Measurements from ENCODE around the gene PRSS53. TPM values are rescaled to one million over a fixed set of nuclear protein-coding genes. Genes with fewer than 3 reads are reported as not detected.

PRSS53 gene
- not detected in 2 replicates for polyA plus RNA-seq

DNA sequence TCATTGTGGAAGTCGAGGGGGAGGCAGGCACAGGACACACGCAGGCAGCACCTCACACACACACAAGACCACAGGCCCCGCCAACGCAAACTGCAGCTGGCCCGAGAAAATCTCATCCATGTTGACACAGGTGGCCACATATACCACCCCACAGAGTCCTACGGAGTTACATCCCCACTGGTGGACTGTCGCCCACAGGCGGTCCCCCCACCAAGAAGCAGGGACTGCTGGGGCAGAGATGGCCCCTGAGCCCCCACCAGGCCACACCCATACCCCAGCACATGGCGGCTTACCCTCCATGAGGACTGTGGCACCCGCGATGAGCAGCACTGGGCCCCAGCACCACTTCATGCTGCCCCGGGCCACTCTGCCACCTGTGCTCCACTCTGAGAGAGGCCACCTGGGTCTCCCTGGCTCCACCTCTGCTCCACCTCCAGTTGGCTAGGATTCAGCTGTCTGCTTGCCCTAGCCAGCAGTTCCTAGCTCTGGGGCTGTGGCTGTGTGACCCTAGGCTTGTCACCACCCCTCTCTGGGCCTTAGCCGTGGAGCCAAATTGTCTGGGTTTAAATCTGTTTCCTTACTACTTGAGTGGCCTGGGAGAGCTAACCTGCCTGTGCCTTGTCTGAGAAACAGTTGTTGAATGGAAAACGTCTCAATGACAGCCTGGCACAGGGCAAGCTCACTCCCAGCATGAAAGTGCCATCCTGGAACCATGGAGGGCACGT, at the start of gene PRSS53:
Gene PRSS53 (minus strand): TSS at position 485 of the 725 bp plus-strand sequence. CDS start 134 bp downstream, at position 351.

DNA sequence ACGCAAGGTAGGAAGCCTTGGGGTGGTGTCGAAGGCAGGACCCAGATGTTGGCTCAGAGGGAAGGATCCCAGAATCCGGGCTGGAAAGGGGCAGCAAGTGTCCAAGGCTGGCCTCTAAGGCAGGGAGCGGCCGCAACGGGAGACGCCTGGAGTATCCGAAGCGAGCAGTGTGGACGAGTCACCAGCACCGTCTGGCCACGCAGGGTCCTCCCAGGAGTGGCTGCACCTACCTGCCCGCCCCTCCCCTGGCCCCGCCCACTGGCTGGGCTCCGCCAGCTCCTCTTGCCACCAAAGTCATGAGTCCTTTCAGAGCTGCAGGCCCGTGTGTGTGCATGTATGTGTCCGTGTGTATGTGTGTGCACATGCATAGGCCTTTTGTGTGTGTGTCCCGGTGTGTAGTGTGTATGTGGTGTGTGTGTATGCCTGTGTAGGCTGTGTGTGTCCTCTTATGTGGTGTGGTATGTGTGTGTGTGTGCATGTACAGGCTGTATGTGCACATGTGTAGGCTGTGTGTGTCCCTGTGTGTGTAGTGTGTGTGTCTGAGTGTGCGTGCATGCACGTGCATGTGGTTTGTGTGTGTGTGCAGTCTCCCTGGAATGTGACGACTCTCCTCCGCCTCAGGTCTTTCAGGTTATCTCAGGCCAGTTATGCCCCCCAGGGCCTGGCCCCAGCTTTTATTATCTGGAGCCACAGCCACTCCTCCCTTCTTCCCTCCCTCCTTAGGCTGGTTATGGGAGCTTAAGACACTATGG, 47.0 kb upstream of the PRSS53 start, which contains the start of gene PRSS8:
Gene PRSS8 (minus strand): TSS at position 193 of the 752 bp plus-strand sequence. CDS start 229 bp downstream, outside the sequence.

DNA sequence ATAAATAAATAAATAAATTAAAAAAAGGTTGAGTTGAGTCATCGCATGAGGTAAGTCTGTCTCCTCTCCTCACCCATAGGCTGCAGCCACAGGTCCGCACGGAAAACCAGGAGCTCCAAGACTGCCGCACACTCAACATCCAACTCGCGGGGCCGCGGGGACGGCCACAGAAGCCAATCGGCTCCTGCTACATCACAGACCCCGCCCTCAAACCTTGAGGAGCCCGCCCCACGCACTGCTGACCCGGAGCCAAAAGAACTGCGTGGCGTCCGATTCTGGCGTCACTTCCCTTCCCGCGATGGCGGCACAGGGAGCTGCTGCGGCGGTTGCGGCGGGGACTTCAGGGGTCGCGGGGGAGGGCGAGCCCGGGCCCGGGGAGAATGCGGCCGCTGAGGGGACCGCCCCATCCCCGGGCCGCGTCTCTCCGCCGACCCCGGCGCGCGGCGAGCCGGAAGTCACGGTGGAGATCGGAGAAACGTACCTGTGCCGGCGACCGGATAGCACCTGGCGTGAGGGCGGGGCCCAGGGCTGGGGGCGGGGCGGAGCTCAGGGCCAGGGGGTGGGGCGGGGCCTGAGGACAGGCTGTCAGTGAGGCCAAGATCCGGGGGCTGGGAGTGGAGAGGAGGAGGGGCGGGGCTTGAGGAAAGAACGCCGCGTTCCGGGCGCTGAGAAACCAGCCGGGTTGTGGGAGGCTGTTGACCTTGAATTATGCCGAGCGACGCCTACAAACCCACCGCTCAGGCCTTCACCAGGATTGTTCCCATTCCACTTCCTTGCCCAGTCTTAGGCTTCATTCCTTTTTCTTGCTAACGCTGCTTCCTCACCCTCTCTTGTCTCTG, 28.9 kb upstream of the PRSS53 start, which contains the start of gene KAT8:
Gene KAT8 (plus strand): TSS at position 281 of the 839 bp plus-strand sequence. CDS start 18 bp downstream, at position 299.

DNA sequence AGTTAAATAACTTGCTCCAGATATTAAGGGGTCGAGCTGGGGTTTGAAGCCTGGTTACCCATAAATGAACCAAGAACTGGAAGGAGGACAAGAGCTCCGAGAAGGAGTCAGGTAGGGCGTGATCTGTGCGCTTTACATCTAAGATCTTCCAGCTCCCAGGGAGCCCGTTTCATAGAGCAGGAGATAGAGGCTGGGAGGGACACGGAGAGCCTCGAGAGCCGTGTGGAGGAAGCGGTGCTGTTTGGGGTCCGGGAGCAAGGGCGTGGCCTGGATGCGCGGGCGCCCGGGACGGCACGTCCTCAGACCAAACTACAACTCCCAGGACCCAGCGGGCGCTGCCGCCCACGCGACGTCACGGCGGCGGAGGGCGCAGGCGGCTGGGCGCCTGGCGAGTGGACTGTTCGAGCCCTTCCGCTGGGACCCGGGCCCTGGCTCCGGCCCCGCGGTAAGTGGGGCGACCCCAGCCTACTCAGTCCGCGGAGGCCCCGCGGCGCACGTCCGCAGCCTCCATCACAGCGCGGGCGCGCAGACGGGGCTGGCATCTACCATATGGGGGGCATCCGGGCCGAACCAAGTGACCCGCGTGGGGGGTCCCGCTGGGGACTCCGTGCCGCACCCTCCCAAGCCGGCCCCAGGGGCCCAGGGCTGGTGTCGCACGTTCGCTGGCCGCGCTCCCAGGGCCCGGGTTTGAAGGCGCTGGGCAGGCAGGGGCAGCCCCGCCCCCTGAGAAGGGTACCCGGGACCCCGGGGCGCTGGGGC, 19.5 kb upstream of the PRSS53 start, which contains the start of gene BCKDK:
Gene BCKDK (plus strand): TSS at position 352 of the 759 bp plus-strand sequence. CDS start 838 bp downstream, outside the sequence.

DNA sequence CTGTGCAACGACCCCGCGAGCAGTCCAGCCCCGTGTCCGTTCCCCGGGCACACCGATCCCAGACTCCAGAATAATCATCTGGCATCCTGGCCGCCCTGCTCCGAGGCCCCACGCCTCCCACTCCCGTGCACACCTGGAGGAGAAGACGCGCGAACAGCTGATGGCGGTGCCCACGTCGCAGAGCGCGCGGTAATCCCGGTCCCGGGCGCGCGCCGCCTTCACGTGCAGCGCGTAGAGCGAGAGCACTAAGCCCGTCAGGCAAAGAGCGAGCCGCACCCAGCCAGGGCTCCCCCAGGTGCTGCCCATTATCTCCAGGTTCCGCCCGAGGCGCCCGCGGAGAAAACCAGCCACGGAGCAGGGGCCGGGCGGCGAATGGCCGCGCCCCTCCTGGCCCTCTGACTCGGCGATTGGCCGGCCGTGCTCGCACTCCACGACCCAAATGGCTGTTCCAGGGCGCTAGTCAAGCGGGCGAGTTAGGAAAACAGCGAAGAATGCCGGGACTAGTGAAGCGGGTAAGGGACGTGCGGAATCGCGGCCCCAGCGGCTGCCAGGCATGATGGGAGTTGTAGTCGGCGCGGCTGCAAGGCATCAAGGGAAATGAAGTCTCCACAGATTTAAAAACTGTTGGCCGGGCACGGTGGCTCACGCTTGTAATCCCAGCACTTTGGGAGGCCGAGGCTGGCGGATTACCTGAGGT, 5.8 kb upstream of the PRSS53 start, which contains the start of gene VKORC1:
Gene VKORC1 (minus strand): TSS at position 374 of the 697 bp plus-strand sequence. CDS start 68 bp downstream, at position 306.

DNA sequence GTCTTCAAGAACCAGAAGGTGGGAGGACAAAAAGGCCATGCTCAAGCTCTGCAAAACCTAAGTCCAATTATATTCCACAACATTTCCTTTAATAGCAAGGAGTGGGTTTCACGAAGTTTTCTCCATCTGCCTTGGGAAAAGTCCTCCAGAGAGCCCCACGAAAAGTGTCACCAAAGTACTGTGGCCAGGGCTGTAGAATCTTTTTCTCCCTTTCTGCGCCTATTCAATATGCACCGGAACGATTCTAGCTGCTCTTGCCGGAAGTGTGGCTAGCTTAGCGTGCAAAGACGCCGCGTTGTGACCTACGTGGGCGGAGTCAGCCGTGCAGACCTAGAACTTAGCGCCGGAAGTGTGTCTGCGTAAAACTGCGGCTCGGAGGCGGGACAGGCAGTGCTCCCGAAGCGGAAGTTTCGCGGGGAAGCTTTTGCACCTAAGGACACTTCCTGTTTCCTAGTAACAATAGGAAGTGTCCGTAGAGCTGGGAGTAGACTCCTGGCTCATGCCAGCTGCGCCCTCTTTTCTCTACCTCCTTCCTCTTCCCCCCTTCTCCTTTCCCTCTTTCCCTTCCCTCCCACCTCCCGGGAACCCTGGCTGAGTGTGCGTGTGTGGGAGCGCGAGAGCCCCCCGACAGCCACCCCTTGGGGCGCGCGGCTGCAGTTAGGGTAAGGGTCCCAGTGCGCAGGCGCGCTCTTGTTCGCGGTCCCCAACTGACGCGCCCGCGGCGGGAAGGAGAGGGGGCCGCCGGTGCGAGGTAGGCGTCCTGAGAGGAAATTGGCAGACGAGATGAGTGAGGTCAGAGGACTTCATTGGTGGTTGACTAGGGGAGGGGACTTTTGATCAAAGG, 14.6 kb downstream of the PRSS53 start, which contains the start of the genes ZNF646 and ZNF668:
Gene ZNF646 (plus strand): TSS at position 453 of the 844 bp plus-strand sequence. CDS start 1,903 bp downstream, outside the sequence.
Gene ZNF668 (minus strand): TSS at position 271 of the 844 bp plus-strand sequence. CDS start 9,781 bp downstream, outside the sequence.

Other genes starting within 250 kb of the PRSS53 start
- 2.1 and 3.7 TPM in 2 replicates for gene BCL7C, start 194.9 kb downstream of the PRSS53 start, polyA plus RNA-seq
- gene CTF1, start 192.3 kb downstream of the PRSS53 start, polyA plus RNA-seq, result 0.15 TPM in 1 of 2 replicates, not detected in the other
- 0.52 TPM in 1 of 2 replicates, not detected in the other for gene FBXL19, start 165.4 kb downstream of the PRSS53 start, polyA plus RNA-seq
- gene ORAI3, start 139.9 kb downstream of the PRSS53 start, polyA plus RNA-seq, result 58.6 and 83.0 TPM in 2 replicates
- gene SETD1A, start 131.2 kb downstream of the PRSS53 start, polyA plus RNA-seq, result 0.27 and 0.34 TPM in 2 replicates
- gene HSD3B7, start 103.7 kb downstream of the PRSS53 start, polyA plus RNA-seq, result not detected in 2 replicates
- 2.5 and 3.0 TPM in 2 replicates for gene STX1B, start 78.3 kb downstream of the PRSS53 start, polyA plus RNA-seq
- 15.6 and 16.6 TPM in 2 replicates for gene STX4, start 55.4 kb downstream of the PRSS53 start, polyA plus RNA-seq
- 0.11 TPM in 1 of 2 replicates, not detected in the other for gene ZNF668, start 14.7 kb downstream of the PRSS53 start, polyA plus RNA-seq
- 0.20 and 0.43 TPM in 2 replicates for gene ZNF646, start 14.5 kb downstream of the PRSS53 start, polyA plus RNA-seq
- 47.0 and 48.3 TPM in 2 replicates for gene VKORC1, start 5.9 kb upstream of the PRSS53 start, polyA plus RNA-seq
- 8.4 and 10.6 TPM in 2 replicates for gene BCKDK, start 19.4 kb upstream of the PRSS53 start, polyA plus RNA-seq
- gene KAT8, start 28.7 kb upstream of the PRSS53 start, polyA plus RNA-seq, result 16.0 and 16.5 TPM in 2 replicates
- not detected in 2 replicates for gene PRSS8, start 46.8 kb upstream of the PRSS53 start, polyA plus RNA-seq
- 0.43 and 1.8 TPM in 2 replicates for gene PRSS36, start 61.1 kb upstream of the PRSS53 start, polyA plus RNA-seq
- gene FUS, start 91.2 kb upstream of the PRSS53 start, polyA plus RNA-seq, result 41.0 and 45.9 TPM in 2 replicates
- gene PYCARD, start 113.8 kb upstream of the PRSS53 start, polyA plus RNA-seq, result 0.41 TPM in 1 of 2 replicates, not detected in the other
- gene TRIM72, start 125.2 kb upstream of the PRSS53 start, polyA plus RNA-seq, result not detected in 2 replicates
- gene PYDC1, start 128.2 kb upstream of the PRSS53 start, polyA plus RNA-seq, result 0.94 and 1.6 TPM in 2 replicates
- not detected in 2 replicates for gene ITGAM, start 171.0 kb upstream of the PRSS53 start, polyA plus RNA-seq